B cell (primary cell): ENCODE data around the gene MLH1. TPM values are rescaled to one million over a fixed set of nuclear protein-coding genes. Genes with fewer than 3 reads are reported as not detected.

Source experiments
- ATAC-seq: fragments of 200-7000 bp; cut with Tn5 transposase; one replicate; pipeline ENCODE4 v1.10.0; 2021; ENCODE audit warnings: low read depth, mild to moderate bottlenecking, moderate number of reproducible peaks, moderate library complexity
- CTCF ChIA-PET: fragments of 350-600 bp; sonication (Branson Sonifier 250); formaldehyde crosslinking; loops from one replicate; lab custom pipeline; 2021; ENCODE audit warnings: antibody characterized with exemption, inconsistent platforms; lab: Charles Lee
- POLR2A ChIA-PET: fragments of 350-600 bp; sonication (Branson Sonifier 250); formaldehyde crosslinking; loops from one replicate; lab custom pipeline; 2021; ENCODE audit warnings: antibody characterized with exemption; lab: Charles Lee
- DNase-seq: peaks from one replicate; pipeline ENCODE4 v3.0.0; 2013
- H2AFZ ChIP-seq: 2 replicates; pipeline ENCODE4 v1.6.1; 2012; ENCODE audit warnings: mild to moderate bottlenecking, low read depth, low read length; ENCODE audit not compliant: insufficient read depth, poor library complexity, severe bottlenecking
- H3K27ac ChIP-seq, 2 donors: 1 replicate in 1 of 2; 2 replicates in 1 of 2; pipeline ENCODE4 v1.5.1; 2012 to 2013; ENCODE audit warnings: low read length in 2 of 2, mild to moderate bottlenecking in 2 of 2, moderate library complexity in 1 of 2
- H3K27me3 ChIP-seq, 4 experiments: fragments of 200-600 bp in 1 of 4; sonication (generic) in 1 of 4; replicated peaks in 1 of 4; 1 replicate in 2 of 4; 2 replicates in 2 of 4; pipeline versions ENCODE4 v1.6.1 to v1.7.0; 2013 to 2016; ENCODE audit warnings: low read length in 3 of 4, mild to moderate bottlenecking in 2 of 4, mixed read lengths in 1 of 4, moderate library complexity in 1 of 4; ENCODE audit not compliant: insufficient read depth in 4 of 4, control insufficient read depth in 3 of 4; ENCODE audit errors: control extremely low read depth in 1 of 4
- H3K36me3 ChIP-seq, 2 experiments: replicated peaks in 1 of 2; 1 replicate in 1 of 2; 2 replicates in 1 of 2; pipeline versions ENCODE4 v1.6.1 to v1.7.1; 2013; ENCODE audit warnings: low read length in 1 of 2; ENCODE audit not compliant: insufficient read depth in 2 of 2, control insufficient read depth in 1 of 2; ENCODE audit errors: control extremely low read depth in 1 of 2, extremely low read depth in 1 of 2
- H3K4me1 ChIP-seq, 2 donors: fragments of 200-600 bp in 1 of 2; sonication (generic) in 1 of 2; 1 replicate in 1 of 2; 2 replicates in 1 of 2; pipeline versions ENCODE4 v1.5.1 to v1.6.1; 2013 to 2017; ENCODE audit warnings: low read length in 2 of 2; ENCODE audit not compliant: control insufficient read depth in 2 of 2, insufficient read depth in 2 of 2
- H3K4me2 ChIP-seq: replicated peaks from 2 replicates; pipeline ENCODE3; 2012; ENCODE audit warnings: mild to moderate bottlenecking, low read depth, low read length; ENCODE audit not compliant: poor library complexity, severe bottlenecking
- H3K4me3 ChIP-seq, 5 experiments: fragments of 200-600 bp in 1 of 5; sonication (generic) in 1 of 5; 1 replicate in 3 of 5; 2 replicates in 2 of 5; pipeline versions ENCODE4 v1.5.1 to v1.7.0; 2011 to 2016; ENCODE audit warnings: low read length in 4 of 5, mild to moderate bottlenecking in 4 of 5, low read depth in 2 of 5, control low read depth in 1 of 5, moderate library complexity in 1 of 5; ENCODE audit not compliant: insufficient read depth in 1 of 5; ENCODE audit errors: control extremely low read depth in 1 of 5, extremely low read depth in 1 of 5
- H3K79me2 ChIP-seq: fragments of 200-600 bp; sonication (generic); one replicate; pipeline ENCODE4 v1.6.0; 2016; ENCODE audit warnings: low read length; ENCODE audit not compliant: control insufficient read depth, insufficient read depth
- H3K9ac ChIP-seq: fragments of 200-600 bp; sonication (generic); 2 replicates; pipeline ENCODE4 v1.6.1; 2017; ENCODE audit warnings: mild to moderate bottlenecking, low read length, moderate library complexity
- H3K9me3 ChIP-seq, 3 donors: one replicate each; pipeline versions ENCODE4 v1.6.1 to v1.7.1; 2013; ENCODE audit warnings: low read length in 2 of 3; ENCODE audit not compliant: control insufficient read depth in 2 of 3, insufficient read depth in 1 of 3; ENCODE audit errors: control extremely low read depth in 1 of 3
- H4K20me1 ChIP-seq: 2 replicates; pipeline ENCODE4 v1.6.0; 2012; ENCODE audit warnings: mild to moderate bottlenecking, low read length; ENCODE audit not compliant: insufficient read depth, control insufficient read depth, poor library complexity, severe bottlenecking
- H3K27ac Mint-ChIP-seq: one replicate; pipeline ENCODE4 v1.8.0; 2021; ENCODE audit warnings: mixed read lengths
- H3K27me3 Mint-ChIP-seq: one replicate; pipeline ENCODE4 v1.8.0; 2021; ENCODE audit warnings: mixed read lengths
- H3K4me1 Mint-ChIP-seq: one replicate; pipeline ENCODE4 v1.8.0; 2021; ENCODE audit warnings: mixed read lengths
- H3K4me3 Mint-ChIP-seq: one replicate; pipeline ENCODE4 v1.8.0; 2021; ENCODE audit warnings: mixed read lengths
- H3K9me3 Mint-ChIP-seq: one replicate; pipeline ENCODE4 v1.8.0; 2022; ENCODE audit warnings: mixed read lengths; ENCODE audit not compliant: insufficient read depth
- EZH2 ChIP-seq: IDR thresholded peaks from 2 replicates; pipeline ENCODE4 v1.6.1; 2012; ENCODE audit warnings: borderline replicate concordance, low read depth, mild to moderate bottlenecking, moderate library complexity, low read length; ENCODE audit not compliant: insufficient read depth, poor library complexity, severe bottlenecking
- WGBS: methylation state at CpG from one replicate; pipeline ENCODE4 v1.1.5; 2013; ENCODE audit warnings: missing lambda C conversion rate; ENCODE audit not compliant: insufficient coverage; 5-methylcytosine and 5-hydroxymethylcytosine counted together
- intact Hi-C: fragments of 100-400 bp; cut with micrococcal nuclease; formaldehyde crosslinking; loops from one replicate; pipeline ENCODE4 v1.10.0; 2022
- polyA plus RNA-seq: library from polyadenylated mRNA; depleted of rRNA; stranded (reverse); fragments of >200 nt; gene quantifications from 2 replicates; pipeline ENCODE4 v1.2.3, GENCODE V29; 2012
- total RNA-seq, 2 donors: library from RNA; stranded (reverse); fragments of 120-200 nt in 1 of 2; gene quantifications; 1 replicate in 1 of 2; 2 replicates in 1 of 2; pipeline versions ENCODE4 v1.2.3 to v1.2.4, GENCODE V29; 2013 to 2022
- TF ChIP-seq, protein P1 (sequence below): fragments of 200-600 bp; IDR thresholded peaks from one replicate; pipeline ENCODE4 v1.8.0; 2022; ENCODE audit warnings: antibody characterized with exemption, mild to moderate bottlenecking

MLH1 gene
- total and polyA plus RNA-seq, 2 donors (not counting 1 experiment from before 2014, with no cell fraction given) = 22.4 to 38.5 TPM

DNA sequence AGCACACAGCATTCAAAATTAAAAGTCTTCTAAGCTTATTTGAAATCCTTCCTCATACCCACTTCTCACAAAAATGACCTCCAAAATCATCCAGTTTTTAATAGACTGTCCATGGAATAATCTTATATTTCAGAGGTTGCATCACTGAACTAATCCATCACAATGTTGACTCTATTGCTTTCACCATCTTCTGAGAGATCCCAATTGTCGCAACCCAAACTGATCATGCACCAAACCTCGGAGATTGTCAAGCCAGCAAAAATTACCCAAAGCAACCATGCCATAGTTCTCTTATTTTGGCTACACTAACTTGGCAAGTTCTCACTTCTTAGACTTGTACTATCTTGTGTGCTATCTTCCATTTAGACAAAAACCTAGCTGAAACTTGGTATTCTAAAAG lies 105.6 kb downstream of the MLH1 start:
- POLR2A ChIA-PET = no interaction called here
- H3K9me3 Mint-ChIP-seq = no peaks in the 10 kb centered on the region
- WGBS = 100% methylated on average over 2 of the region's 2 CpGs

DNA sequence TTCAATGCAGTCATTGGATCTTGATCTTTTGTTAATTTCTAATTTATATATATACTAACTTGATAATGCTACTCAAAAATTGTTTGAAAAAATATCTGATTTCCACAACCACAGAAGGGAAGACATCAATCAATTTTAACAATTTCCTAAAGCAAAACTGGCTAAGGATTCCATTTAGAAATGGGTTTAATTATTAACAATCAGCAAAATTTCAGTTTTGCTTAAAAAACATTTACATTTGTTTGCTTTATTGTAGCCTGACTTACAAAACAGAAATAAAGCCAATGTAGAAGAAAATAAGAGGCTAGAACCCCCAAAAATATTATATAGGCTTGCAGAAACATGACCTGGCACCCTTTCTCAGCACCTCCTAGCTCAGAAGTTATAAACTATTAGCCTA lies 106.2 kb downstream of the MLH1 start:
- Histone ChIP-seq H3K4me2 (no peak overlapping the region), H3K9ac (no peak overlapping the region), H2AFZ (no peak overlapping the region), H3K36me3 (no peaks in the 10 kb centered on the region), H3K4me1 (no peaks in the 10 kb centered on the region), H3K79me2 (no peaks in the 10 kb centered on the region), H4K20me1 (no peaks in the 10 kb centered on the region), H3K27ac (no peak overlapping the region), H3K27me3 (no peaks in the 10 kb centered on the region), H3K4me3 (no peak overlapping the region), H3K9me3 (no peaks in the 10 kb centered on the region)
- no peaks in the 10 kb centered on the region for H3K9me3 Mint-ChIP-seq
- H3K4me1 Mint-ChIP-seq = peaks cover 4% of the 10 kb centered on the region
- no peak for TF ChIP-seq EZH2
- TF ChIP-seq, protein P1, sequence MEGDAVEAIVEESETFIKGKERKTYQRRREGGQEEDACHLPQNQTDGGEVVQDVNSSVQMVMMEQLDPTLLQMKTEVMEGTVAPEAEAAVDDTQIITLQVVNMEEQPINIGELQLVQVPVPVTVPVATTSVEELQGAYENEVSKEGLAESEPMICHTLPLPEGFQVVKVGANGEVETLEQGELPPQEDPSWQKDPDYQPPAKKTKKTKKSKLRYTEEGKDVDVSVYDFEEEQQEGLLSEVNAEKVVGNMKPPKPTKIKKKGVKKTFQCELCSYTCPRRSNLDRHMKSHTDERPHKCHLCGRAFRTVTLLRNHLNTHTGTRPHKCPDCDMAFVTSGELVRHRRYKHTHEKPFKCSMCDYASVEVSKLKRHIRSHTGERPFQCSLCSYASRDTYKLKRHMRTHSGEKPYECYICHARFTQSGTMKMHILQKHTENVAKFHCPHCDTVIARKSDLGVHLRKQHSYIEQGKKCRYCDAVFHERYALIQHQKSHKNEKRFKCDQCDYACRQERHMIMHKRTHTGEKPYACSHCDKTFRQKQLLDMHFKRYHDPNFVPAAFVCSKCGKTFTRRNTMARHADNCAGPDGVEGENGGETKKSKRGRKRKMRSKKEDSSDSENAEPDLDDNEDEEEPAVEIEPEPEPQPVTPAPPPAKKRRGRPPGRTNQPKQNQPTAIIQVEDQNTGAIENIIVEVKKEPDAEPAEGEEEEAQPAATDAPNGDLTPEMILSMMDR = no peak
- H3K27ac Mint-ChIP-seq = no peak overlapping the region
- no peaks in the 10 kb centered on the region for H3K27me3 Mint-ChIP-seq
- no peak for ATAC-seq
- intact Hi-C loops = no loop called here
- POLR2A ChIA-PET = no interaction called here
- DNase-seq = no peak
- H3K4me3 Mint-ChIP-seq = no peak overlapping the region
- CTCF ChIA-PET = no interaction called here

More for the DNA sequence above, 105.6 kb downstream of the MLH1 start:
- no peak overlapping the region for H3K9ac ChIP-seq
- CTCF ChIA-PET = no interaction called here
- H3K4me1 Mint-ChIP-seq = peaks cover 4% of the 10 kb centered on the region
- H4K20me1 ChIP-seq = no peaks in the 10 kb centered on the region
- TF ChIP-seq EZH2 = no peak
- TF ChIP-seq, protein P1 = no peak
- H3K79me2 ChIP-seq = no peaks in the 10 kb centered on the region
- H3K27me3 ChIP-seq = no peaks in the 10 kb centered on the region
- no peaks in the 10 kb centered on the region for H3K4me1 ChIP-seq
- H3K27ac ChIP-seq = no peak overlapping the region
- H3K4me3 Mint-ChIP-seq = no peak overlapping the region
- no peak for ATAC-seq
- H3K27ac Mint-ChIP-seq = no peak overlapping the region
- no peaks in the 10 kb centered on the region for H3K36me3 ChIP-seq
- no peak overlapping the region for H2AFZ ChIP-seq
- intact Hi-C loops = no loop called here
- H3K4me2 ChIP-seq = no peak overlapping the region
- no peak for DNase-seq
- H3K9me3 ChIP-seq = no peaks in the 10 kb centered on the region
- H3K27me3 Mint-ChIP-seq = no peaks in the 10 kb centered on the region
- H3K4me3 ChIP-seq = no peak overlapping the region
